ENCODE data around the gene RIPK3.
A peak's percentile ranks its signal among the peaks of the same experiment; 100 is the strongest.
"Not testable (repeated sequence)": the region's sequence is repeated elsewhere in the genome, so short reads cannot be mapped to it uniquely, and the experiment has no call there.

Gene RIPK3

DNA sequence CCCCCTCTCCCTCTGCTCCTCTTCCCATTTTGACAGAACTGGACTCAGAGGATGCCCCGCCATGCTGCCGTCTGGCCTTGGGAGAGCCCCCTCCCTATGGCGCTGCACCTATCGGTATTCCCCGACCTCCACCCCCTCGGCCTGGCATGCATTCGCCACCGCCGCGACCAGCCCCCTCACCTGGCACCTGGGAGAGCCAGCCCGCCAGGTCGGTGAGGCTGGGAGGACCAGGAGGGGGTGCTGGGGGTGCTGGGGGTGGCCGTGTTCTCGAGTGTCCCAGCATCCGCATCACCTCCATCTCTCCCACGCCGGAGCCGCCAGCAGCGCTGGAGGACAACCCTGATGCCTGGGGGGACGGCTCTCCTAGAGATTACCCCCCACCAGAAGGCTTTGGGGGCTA, 29.7 kb upstream of the RIPK3 start:
- FAIRE-seq: no peak

DNA sequence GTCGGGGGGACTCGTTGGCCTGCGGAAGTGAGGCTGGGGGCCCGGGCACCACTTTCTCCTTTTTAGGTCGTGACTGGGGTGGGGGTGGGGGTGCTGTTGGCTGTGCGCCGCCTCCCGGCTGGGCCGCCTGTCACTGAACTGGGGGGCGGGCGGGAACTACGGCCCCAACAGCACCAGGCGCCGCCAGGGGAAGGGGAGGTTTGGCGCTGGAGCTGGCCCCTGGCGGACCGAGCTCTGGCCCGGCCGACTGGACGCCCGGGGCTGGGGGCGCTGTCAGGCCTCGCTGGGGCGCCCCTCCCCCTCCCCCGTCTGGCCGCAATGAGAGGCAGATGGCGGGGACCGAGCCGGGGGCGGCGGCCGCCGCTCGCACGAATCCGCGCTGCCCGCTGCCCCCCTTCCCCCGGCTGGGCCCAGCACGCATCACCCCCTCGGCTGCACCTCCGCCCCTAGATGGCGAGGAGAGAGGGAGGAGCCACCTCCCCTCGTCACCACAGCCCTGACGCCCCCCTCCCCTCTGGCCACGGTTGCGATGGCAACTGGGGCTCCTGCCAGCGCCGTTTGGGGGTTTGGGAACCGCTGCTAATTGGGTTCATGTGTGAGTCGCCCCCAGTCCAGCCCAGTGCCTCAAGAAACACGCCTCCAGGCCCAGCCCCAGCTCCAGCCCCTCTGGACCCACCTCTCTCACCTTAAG, 28.9 kb upstream of the RIPK3 start:
- no peak for FAIRE-seq

DNA sequence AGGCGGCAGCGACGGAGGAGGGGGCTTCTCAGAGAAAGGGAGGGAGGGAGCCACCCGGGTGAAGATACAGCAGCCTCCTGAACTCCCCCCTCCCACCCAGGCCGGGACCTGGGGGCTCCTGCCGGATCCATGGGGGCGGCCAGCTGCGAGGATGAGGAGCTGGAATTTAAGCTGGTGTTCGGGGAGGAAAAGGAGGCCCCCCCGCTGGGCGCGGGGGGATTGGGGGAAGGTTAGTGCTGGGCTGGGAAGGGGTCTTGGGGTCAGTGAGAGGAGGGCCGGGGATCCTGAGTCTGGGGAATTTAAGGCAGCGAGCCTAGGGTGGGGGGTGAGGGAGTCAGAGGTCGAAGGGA, 28.4 kb upstream of the RIPK3 start:
- FAIRE-seq: no peak

DNA sequence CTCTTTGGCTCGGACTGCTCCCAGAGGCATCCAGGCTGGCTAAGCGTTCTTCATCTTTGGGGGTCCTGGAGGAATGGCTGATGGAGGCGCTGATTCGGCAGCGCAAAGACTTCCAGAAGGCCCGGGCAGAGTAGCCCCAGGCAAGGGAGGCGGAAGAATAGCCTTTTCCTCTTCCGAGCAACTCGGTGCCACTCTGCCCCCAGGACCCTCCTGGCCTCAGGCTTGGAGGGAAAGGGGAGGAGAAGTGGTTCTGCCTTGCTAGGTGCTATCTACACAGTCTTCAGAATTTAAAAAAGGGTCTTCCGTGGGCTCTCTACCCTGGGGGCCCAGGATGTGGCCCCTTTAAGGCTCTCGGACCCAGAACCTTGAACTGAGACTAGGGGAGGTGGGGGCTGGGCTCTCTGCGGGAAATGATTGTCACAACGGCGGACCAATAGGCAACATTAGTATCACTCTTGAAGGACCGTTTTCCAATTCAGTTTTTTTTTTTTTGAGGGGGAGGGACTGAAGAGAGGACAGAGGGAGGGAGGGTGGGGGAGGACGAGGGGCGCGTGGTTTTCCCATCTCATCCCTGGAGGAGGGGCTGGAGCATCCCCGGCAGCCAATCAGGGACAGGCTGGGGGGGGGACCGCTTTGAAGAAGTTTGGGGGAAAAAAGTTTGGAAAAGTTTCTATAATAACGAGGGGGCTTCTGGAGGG, 27.9 kb upstream of the RIPK3 start, which contains the start of gene NFATC4:
NFATC4 (plus strand) TSS at position 671 of the 698 bp plus-strand sequence. CDS start 157 bp downstream, outside the sequence.
- FAIRE-seq: no peak

DNA sequence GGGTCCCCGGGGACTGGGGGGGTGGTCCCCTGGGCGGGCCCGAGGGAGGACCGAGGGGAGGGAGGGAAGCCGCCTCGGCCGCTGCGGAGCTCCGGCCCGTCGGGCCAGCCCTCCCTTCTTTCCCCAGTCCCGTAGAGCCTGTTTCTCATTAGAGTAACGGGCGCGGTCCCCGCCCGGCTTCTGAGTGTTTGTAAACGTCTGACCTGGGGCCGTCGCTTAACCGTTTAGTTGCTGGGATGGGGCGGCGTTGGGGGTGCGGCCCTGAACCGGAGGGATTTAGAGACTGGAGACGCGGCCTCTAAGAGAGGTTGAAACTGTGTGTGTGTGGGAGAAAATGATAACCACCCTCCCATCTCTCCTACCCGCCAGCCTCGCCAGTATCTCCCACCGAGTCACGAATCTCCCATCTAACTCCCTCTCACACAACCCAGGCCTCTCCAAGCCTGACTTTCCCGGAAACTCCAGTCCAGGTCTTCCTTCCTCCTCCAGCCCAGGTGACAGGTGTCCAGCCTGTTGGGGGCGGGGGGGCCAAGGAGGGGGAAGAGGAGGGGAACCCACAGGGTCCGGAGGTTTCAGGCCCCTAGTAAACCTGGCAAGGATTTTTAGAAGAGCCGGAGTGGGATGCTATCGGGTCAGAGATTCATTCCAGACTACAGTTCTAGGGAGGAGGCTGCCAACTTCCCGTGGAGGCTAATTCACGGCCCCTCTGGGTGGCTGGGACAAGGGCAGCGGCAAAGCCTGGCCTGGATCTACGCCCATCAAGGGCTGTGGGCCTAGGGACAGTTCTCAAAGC, 27.1 kb upstream of the RIPK3 start:
- peak; percentile 33 for FAIRE-seq

DNA sequence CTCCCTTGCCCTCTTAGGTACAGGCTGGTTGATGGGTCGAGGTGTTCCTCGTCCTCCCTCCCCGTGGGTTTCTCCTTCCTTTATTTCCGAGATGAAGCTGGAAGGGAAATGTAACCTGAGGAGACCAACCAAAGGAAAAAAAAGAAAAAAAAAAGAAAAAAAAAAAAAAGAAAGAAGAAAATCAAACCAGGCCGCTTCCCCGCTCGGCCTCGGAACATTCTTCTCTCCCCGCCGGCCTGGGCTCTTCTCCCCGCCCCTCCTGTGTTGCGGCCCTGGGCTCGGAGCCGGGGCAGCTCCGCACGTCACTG, 26.6 kb upstream of the RIPK3 start:
- FAIRE-seq: no peak

DNA sequence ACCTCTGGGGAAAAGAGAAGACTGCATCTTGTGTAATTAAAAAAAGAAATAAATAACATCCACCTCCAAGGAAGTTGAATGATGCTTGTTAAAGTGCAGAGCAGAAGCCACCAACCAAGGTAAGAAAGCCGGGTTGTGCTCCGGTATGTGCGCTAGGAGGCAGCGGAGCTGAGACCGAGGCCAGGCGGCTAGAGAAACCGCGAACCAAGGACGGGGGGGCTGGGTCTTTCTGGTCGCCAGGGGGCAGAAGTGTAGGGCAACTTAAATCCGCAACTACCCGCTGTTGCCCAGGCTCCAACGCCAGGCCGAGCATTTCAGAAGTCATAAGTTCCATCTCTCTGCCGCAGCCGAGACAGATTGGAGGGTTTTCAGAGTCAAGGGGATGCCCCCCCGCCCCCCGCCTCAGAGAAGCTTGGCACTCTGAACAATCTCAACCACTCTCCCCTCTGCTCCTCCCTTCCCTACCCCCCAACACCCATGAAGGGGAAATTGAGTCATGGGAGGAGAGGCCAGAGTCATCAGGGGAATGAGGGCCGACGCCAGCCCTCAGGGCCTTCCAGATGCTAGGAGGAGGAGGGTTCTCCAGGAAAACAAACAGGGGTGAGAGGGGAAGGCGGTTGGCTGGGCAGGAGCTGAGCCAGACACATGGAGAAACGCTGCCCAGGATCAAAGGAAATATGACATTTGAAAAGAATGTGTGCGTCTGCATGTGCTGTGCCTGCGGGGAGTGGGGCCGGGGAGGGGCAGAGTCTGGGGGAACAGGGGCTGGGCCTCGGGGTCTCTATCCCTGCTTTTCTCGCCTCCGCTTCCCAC, 26.0 kb upstream of the RIPK3 start:
- peak; percentile 78 for FAIRE-seq

DNA sequence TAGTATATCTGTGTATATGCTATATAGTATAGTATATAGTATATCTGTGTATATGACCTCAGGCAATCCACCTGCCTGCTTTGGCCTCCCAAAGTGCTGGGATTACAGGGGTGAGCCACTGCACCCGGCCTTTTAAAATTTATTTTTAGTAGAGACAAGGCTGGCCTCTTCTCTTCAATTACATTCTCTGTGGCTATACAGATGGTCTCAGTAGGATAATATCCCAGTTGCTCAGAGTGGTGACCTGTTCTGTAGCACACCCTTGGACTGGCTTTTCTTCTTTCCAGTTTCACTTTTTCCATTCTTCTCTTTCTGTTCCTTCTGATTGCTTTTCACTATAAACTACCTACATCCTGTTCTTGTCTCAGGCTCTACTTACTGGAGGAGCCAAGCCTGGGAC, 25.1 kb upstream of the RIPK3 start:
- FAIRE-seq: no peak

DNA sequence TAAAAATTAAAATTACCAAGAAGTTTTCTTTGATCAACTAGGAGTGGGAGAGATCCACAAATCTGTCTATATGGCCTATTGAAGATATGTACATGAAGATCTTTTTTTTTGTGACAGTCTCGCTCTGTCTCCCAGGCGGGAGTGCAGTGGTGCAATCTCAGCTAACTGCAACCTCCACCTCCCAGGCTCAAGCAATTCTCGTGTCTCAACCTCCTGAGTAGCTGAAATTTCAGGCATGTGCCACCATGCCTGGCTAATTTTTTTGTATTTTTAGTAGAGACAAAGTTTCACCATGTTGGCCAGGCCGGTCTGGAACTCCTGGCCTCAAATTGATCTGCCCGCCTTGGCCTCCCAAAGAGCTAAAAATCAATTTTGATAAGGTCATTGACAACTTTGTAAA, 23.6 kb upstream of the RIPK3 start:
- no peak for FAIRE-seq

DNA sequence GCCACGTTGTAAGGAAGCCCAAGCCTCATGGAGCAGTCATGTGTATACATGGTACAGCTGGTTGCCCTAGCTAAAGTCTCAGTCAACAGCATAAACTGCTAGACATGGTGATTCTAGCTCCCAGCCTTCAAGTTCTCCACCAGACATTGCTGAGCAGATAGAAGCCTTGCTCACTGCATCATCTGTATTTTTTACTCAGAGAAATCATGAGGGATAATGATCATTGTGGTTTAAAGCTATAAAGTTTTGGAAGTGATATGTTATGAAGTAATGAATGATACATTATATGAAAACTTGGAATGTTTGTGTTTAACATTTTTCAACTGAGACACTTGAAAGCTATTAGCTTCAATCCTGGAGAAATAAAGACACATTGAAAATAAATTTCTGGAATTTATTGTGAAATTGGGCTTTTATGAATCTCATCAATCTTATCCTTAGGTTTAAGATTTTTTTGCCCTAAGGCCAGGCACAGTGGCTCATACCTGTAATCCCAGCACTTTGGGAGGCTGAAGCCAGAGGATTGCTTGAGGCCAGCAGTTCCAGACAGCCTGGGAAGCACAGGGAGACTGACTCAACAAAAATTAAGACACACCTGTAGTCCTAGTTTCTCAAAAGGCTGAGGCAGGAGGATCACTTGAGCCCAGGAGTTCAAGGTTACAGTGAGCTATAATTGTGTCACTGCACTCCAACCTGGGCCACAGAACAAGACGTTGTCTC, 22.6 kb upstream of the RIPK3 start:
- no peak for FAIRE-seq

DNA sequence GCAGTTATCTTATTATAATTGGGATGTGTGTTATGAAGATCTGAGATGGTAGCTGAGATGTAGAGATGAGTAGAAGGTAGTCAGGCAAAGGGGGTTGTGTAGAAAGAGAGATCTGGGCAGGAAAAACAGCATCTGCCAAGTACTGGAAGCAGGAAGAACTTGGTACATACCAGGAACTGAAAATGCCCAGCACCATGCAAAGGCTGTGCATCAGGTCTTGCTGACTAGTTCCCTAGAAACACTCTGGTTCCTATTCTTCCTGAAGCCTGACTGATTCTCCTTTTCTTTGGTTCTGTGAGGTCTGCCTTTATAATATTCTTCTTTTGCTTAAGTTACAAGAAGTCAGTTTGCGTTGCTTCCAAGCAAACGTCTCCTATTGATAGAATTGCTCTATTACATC, 21.5 kb upstream of the RIPK3 start:
- no peak for FAIRE-seq

DNA sequence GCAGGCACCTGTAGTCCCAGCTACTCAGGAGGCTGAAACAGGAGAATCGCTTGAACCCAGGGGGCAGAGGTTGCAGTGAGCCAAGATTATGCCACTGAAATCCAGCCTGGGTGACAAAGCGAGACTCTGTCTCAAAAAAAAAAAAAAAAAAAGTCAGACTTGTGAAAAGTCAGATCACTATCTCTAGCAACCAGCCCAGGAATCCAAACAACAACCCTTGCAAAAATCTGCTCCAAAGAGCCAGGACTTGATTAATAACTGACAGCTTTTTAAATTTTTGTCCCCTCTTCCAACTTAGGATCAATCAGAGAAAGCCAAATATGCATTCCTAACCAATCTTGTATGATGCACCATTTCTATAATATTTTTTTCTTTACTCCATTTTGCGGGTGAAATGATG, 20.5 kb upstream of the RIPK3 start:
- FAIRE-seq: no peak

DNA sequence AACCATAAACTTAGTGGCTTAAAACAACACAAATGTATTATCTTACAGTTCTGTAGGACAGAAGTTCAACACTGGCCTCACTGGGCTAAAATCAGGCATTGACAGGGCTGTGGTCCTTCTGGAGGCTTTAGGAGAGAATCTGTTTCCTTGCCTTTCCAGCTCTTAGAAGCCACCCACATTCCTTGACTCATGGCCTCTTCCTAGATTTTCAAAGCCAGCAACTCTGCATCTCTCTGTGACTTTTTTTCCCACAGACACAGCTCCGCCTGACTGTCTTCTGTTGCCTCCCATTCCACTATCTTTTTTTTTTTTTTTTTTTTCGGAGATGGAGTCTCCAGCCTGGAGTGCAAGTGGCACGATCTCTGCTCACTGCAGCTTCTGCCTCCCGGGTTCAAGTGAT, 16.4 kb upstream of the RIPK3 start:
- FAIRE-seq: no peak

DNA sequence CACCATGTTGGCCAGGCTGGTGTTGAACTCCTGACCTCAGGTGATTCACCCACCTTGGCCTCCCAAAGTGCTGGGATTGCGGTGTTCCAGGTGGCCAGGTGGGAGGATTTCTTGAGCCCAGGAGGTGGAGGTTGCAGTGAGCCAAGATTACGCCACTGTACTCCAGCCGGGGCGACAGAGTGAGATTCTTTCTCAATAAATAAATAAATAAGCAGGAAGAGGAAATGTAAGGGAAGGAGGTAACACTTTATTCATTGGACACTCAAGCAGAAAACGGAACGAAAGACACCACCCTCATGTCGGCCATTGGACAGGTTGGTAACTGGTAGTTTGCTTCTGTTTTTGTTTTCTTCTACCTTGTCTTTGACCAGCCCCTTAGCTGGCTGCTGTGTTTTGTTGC, 15.2 kb upstream of the RIPK3 start:
- FAIRE-seq: no peak

DNA sequence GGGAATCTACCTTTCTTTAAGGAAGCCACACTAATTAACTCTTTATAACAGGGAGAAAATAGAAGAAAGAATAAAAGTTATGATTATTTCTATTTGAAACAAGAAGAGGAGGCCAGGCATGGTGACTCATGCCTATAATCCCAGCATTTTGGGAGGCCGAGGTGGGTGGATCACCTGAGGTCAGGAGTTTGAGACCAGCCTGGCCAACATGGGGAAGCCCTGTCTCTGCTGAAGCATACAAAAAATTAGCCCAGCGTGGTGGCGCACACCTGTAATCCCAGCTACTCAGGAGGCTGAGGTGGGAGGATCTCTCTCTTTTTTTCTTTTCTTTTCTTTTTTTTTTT, 14.7 kb upstream of the RIPK3 start:
- FAIRE-seq: not testable (repeated sequence)

DNA sequence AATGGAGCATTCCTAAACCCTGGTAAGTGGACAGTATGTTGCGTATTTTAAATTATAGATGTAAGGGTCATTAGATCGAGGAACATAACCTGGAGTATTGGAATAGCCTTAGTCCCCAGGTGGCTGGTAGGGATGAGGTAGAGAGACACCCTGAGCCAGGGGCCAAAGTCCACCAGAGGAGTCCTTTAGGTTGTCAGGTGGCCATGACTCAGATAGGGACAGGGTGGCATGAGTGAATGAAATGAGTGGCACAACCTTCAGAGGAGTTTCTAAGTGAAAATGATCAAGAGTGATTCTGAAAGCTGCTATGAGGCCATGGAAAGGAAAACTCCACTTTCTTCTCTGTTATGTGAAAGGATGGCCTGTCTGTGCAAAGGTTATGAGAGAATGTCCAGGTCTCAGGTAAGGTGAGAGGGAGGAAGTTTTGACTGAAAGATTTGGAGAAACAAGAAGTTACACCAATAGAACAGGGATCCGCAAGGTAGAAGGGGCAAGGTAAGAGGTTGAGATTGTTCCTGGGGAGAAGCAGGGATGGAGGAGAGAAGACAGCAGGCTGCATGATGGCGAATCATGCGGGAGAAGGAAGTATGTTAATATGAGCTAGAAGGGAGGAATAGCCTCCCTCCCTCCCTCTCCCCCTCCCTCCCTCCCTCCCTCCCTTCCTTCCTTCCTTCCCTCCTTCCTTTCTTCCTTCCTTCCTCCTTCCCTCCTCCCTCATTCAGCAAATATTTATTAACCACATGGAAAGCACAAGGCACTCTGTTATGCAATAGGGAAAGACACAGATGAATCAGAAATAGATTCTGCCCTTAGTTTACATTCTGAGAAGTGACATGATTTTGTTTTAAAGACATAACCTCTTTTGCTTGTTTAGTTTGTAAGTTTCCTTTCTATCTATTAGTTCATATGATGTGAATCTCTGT, 14.0 kb upstream of the RIPK3 start:
- no peak for FAIRE-seq

DNA sequence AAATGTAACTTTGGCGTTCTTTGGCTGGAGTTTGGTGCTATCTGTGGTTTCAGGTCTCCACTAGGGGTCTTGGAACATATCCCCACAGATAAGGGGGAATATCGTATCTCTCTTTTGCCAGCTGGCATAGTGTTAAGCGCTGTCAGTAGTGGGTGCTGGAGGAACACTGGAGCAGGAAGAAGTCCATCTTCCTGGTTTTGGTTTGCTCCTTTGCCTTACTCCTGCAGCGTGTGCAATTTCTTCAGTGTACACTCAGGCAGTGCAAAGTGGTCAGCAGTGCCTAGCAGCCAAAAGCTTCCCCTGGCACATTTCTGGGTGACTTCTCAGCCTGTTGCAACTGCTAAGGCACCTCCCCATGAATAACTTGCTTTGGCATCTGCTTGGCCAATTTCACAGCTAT, 11.7 kb upstream of the RIPK3 start:
- FAIRE-seq: no peak

DNA sequence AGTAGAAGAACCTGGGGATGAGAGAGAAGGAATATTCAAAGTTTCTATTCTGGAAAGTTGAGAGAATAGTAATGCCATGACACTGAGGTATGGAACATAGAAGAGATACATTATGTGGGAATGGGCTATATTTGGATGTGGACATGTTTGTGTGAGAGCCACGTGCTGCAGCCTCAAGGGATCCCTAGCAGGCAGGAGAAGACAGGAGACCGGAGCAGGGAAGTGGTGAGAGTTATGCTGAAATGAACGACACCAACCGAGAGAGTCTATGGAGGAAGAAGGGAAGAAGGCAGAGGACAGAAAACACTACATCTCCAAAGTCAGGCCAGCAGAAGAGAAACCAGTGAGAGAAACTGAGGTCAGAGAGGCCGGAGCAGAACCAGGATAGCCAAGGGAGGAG, 10.0 kb upstream of the RIPK3 start:
- FAIRE-seq: no peak

DNA sequence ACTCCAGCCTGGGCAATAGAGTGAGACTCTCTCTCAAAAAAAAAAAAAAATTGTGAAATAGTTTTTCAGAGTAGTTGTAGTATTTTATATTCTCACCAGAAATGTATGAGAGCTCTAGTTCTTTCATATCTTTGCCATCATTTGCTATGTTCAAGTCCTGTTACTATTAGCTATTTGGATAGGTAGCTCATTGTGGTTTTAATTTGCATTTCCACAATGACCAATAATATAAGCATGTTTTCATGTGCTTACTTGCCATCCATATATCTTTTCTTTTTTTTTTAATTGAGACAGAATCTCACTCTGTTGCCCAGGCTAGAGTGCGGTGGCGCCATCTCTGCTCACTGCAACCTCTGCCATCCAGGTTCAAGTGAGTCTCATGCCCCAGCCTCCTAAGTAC, 8.4 kb upstream of the RIPK3 start:
- FAIRE-seq: no peak

DNA sequence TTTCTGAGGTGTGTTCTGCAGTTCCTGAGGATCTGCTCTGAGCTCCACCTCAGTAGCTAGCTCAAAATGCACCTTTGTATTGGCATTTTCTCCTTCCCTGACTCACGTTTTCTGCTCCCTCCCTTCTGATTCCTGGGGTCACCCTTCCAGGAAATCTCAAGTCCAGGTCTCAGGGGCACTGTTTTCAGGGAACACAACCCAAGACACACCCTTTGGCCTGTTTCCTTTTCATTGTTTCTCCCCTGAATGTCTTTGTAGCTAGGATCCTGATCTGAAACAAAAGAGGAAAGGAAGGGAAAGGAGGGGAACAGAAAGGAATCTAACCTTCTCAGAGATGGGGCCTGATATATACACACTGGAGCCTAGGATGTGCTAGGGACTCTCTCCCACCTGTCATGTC, 7.3 kb upstream of the RIPK3 start:
- no peak for FAIRE-seq

Data from endometrium (tissue), 2 donors.